Dermis lymphatic vessel endothelial cell (primary cell): Measurements from ENCODE around the gene BMI1. TPM values are rescaled to one million over a fixed set of nuclear protein-coding genes. Genes with fewer than 3 reads are reported as not detected.

ENCODE experiments used
- total RNA-seq: library from RNA; depleted of rRNA; stranded (reverse); fragments of >200 nt; gene quantifications from 2 replicates; pipeline ENCODE4 v1.2.1, GENCODE V29; 2014

Gene BMI1
- total RNA-seq = 30.8 and 33.6 TPM in 2 replicates

GRCh38 chr10:22320591-22321155 lies at the start of gene BMI1:
TSS of gene BMI1 (plus strand) at chr10:22321099. CDS start at chr10:22326450, 5,351 bp downstream.

GRCh38 chr10:22316286-22317075 lies 4.4 kb upstream of the BMI1 start, which contains the start of gene COMMD3:
TSS of gene COMMD3 (plus strand) at chr10:22316388. CDS start at chr10:22316418, 30 bp downstream.

DNA sequence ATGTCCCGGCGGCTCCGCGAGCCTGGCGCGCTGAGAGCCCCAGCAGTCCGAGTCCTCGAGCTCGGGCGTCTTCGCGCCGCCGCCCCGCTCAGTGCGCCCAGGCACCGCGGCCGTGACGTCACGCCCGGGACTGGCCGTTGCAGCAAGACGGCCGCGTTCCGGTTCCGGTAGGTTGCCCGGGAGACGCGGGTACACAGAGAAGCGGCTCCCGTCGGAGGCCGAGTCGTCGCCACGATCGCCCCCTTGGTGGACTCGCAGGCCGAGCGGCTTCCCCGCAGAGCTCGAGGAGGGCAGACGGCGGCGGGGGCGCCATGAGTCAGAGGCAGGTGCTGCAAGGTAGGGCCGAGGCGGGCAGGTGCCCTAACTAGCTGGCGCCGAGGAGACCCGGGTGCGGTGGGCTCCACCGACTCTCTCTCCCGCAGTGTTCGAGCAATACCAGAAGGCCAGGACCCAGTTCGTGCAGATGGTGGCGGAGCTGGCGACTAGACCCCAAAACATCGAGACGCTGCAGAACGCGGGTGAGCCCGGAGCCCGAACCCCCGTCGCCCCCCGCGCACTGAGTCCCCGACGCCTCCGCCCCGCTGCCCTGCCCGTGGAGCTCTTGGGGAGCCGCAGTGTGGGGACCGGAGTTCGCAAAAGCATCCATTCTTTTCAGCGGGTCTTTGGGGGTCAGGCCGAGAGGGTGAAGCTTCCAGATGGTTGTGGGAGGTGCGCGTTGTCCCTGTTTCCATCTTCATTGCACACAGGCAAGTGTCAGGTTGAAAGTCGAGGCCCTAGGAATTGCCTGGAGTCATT lies 24.6 kb downstream of the BMI1 start, which contains the start of gene SPAG6:
TSS of gene SPAG6 (plus strand) at position 196 of the 795 bp plus-strand sequence. CDS start at position 312, 116 bp downstream.

Other genes starting within 250 kb of the BMI1 start
- gene EBLN1, start 103.1 kb upstream of the BMI1 start, total RNA-seq = not detected in 2 replicates
- 28.7 and 41.7 TPM in 2 replicates for gene COMMD3, start 4.7 kb upstream of the BMI1 start, total RNA-seq
- gene SPAG6, start 24.4 kb downstream of the BMI1 start, total RNA-seq = 0.11 TPM in 1 of 2 replicates, not detected in the other